HG03139 (cell line): ENCODE results near the gene NT5C2.

ENCODE experiments used
- ATAC-seq: cut with Tn5 transposase; IDR thresholded peaks from one replicate; pipeline ENCODE4 v1.9.1; 2021; ENCODE audit not compliant: unreplicated experiment

NT5C2 gene

DNA sequence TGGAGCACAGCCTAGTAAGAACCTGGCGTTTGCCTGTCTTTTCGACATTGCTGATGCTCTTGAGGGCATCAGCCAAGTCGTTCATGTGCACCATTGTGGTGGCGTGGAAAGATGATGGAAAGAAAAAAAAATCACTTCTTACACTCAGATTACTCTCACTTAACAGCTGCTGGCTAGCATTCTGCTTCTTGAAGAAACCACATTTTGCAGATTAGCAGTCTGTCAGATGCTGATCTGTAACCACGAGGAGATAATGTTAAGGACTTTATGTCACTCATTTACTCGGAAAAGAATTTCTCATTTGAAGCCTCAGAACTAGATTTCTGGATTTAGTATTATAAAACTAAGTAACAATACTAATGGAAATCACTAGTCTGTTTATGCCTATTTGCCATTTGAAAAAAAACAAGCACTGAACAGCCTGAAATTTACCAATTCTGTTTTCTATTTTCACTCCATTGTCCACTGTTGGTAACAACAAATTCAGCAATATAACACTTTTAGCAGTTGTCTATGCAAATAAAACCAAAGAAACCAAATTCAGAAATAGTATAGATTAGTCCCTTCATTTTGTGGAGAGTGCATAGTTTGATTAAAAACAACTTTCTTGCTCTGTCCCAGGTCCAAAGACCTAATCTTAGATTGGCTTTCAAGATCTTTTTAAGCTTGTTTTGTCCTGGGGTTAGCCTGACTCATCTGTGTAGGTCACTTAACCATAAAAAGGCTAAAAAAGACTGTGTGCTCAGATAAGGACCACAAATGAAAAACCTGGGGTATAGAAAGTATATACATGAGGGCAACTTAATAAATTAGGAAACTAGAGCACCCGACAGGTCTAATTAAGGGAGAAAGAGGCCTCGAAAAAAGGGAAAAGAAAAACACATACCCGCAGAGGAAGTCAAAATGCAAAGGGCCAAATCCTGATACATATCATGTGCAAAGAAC lies 67.5 kb downstream of the NT5C2 start:
- peak; percentile 75 for ATAC-seq

DNA sequence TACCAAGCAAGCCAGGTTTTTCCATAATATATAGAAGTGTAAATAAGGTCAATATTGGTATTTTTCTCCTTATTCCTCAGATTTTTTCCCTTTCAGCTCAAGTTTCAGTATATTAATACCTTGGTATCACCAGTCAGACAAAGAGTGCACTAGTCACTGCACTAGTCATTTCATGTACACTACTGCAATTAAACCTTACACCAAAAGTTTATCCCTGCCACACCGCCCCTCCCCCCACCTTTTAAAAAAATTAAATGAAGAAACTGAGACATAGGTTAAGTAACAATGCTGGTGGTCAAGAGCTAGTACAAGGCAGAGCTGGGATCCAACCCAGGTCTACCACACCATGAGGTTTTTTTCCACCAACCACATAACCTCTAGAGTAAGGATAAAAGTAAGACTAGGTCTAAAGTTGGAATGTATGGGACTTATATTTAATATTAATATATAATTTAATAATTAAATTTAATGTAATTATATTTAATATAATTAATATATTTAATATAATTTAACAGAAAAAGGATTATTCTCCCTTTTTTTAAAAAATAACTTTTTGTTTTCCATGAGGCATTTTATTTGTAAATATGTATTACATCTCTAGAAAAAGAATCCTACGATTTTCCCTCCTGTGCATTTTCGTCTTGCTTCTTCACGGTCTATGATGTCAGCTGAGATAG lies 68.5 kb downstream of the NT5C2 start:
- ATAC-seq, result no peak

DNA sequence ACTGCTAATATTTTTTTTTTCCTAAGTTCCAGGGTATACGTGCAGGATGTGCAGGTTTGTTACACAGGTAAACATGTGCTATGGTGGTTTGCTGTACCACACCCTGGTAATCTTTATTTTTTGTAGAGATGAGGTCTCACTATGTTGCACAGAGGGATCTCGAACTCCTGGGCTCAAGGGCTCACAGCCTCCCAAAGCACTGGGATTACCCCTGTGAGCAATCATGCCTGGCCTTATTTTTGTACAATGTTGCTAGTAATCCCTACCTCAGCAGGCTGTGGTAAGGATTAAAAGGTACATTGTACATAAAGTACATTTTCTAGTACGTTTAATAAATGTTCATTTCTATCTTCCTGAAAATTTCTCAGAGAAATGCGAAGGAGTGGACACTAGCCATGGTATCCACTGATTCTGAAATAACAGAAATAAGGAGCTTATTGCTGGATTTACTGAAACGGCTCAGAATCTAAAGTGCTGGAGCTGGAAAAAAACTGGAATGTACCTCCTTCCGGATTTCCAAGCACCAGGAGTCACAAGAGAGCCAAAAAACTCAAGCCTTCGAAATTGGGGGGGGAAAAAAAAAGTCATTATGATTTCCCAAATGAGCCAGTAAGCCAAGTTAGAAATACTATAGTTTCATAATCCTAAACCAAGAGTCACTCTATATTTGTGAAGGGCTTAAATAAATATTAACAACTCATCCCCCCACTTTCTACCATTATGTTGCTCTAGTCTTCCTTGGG lies 69.6 kb downstream of the NT5C2 start:
- no peak for ATAC-seq

DNA sequence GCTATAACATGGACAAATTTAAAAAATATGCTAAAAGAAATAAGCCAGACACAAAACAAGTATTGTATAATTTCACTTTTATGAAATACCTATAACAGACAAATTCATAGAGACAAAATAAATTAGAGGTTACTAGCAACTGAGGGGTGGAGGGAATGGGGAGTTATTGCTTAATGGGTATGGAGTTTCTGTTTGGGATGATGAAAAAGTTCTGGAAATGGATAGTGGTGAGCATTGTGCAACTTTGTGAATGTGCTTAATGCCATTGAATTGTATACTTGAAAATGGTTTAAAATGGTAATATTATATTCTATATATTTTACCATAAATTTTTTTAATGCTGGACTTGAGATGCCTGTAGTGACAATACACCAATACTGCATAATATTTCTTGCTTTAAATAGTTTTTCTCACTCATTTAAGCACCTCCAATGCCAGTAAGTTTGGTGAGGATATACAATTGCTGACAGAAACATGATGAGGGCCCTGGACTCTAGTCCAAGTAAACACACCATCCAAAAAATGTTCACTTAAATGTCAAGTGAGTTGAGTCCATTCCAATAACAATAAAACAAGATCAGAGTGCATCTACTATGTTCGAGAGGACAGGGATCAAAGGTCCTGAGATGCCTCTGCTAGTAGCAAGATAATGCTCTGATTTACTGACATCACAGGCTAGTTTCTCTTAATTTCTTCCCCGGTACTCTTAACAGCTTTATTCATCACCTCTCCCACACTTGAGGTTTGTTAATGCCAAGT lies 71.9 kb downstream of the NT5C2 start:
- no peak for ATAC-seq

DNA sequence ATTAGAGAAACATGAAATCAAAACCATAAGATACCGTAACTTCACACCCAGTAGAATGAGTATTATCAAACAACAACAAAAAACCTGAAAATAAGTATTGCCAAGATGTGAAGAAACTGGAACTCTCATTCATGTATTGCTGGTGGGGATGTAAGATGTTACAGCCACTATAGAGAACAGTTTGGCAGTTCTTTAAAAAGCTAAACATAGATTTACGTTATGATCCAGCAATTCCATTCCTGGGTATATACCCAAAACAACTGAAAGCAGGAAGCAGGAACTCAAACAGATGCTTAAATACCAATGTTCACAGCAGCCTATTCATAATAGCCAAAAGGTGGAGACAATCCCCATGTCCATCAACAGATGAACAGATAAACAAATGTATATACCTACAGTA lies 72.5 kb downstream of the NT5C2 start:
- no peak for ATAC-seq

DNA sequence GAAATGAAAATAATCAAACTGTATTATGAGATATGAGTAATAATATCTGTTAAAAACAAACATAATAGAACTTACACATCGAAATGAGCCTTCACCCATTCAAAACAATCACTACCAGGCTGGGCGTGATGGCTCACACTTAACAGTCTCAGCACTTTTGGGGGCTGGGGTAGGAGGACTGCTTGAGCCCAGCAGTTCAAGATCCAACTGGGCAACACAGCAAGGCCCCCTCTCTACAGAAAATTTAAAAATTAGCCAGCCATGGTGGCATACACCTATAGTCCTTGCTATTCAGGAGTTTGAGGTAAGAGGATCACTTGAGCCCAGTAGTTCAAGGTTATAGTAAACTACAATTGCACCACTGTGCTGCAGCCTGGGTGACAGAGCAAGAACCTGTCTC lies 75.8 kb downstream of the NT5C2 start:
- no peak for ATAC-seq

DNA sequence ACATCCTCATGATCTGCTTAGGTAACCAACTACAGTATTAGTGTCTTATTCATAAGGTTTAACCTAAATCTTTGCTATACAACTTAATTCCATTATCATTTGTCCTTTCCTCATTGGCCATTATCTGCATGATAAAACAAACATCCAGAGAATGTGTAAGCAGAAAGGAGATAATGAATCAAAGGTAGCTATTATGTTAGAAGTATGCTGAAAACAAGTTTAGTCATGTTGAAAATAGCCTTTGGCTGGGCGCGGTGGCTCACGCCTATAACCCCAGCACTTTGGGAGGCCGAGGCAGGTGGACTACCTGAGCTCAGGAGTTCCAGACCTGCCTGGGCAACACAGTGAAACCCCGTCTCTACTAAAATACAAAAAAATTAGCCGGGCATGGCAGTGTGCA lies 78.2 kb downstream of the NT5C2 start:
- ATAC-seq, result no peak

DNA sequence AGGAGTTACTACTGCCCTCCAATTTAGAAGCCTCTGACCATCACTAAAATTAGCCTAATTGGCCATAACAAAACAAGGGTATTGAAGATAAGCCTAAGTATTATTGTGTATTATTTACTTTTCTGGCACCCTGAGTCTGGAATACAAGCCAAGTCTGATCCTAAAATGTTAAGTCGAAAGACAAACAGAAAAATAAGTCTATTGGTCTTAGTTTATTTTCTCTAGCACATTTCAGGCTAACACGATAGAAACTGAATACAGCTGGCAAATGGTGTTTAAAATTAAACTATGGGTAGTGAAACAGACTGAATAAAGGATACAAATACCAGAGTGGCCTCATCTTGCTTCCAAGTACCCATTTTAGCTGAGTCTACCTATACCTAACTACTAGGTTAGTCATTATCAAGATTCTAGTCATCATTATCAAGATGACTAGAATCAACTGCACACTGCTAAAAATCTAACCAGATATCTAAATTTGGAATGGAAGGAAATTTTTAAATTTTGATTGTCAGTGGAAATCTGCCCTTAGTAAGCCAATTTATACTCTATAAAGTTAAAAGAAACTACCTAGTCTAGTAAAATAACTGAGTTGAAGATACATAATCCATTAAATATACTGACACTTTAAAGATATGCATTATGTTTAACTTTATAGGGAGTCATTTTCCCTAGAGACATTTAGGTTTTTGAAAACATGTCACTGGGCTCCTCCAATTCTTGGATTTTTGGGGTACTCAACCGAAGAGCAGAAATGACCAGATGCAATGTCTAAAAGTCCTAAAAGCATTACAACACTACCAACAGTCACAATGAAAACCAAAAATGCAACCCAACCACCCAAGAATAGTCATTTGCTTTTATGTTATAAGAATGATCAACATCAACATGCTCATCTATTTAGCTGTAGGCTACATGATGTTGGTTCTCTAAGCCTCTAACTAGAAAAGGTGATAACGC lies 80.9 kb downstream of the NT5C2 start:
- ATAC-seq, result no peak

DNA sequence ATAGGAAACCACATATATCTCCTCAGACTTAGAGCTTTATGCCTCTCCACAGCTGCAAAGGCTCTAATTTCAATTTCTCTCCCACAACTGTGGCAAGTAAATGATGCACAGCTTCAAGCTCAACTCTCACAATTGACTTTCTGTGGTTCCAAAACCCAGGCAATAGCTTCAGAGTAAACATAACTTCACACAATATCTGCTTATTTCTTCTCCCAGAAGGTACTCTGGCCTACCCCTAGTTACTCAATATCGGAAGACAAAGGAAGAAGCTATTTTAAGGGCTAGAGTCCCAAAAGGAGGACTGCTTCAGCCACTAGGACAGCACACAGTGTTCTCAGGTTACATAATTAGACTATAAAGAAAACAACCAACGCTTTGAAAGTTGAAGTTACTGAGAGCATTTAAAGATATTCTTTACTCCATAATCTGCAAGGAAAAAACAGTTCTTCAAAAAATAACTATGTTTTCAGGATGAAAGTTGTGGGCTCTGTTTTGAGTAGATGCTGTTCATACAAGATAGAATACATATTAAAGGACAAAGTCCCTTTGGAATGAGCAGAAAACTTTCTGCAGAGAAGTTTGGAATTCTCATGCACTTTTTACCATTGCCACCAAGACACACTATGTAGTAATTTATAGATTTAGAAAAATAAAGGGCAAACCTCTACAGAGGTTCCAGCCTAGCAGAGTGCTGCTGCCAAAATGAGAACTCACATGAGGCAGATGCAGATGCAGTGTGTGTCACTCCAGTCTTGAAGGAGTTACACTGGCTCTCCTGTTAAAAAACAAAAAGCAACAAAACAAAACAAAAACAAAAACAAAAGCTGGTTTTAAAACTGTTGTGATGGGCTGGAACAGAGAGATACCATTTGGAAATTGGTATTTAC lies 81.8 kb downstream of the NT5C2 start:
- ATAC-seq, result no peak

DNA sequence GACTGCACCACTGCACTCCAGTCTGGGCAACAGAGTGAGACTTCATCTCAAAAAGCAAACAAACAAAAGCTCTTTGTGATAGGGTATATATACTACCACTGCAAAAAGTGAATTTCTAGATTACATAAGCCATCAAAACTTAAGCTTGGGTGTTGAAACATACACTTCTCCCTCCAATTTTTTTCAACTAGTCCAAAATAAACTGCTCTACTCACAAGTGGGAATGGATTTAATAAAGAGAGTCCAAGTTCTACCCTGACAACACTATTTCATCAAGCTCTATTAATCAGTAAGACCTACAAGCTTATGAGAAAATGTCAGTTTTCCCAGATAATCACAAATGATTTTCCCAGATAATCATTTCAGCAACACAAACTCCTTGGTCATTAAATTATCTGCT lies 82.7 kb downstream of the NT5C2 start:
- ATAC-seq, result no peak

DNA sequence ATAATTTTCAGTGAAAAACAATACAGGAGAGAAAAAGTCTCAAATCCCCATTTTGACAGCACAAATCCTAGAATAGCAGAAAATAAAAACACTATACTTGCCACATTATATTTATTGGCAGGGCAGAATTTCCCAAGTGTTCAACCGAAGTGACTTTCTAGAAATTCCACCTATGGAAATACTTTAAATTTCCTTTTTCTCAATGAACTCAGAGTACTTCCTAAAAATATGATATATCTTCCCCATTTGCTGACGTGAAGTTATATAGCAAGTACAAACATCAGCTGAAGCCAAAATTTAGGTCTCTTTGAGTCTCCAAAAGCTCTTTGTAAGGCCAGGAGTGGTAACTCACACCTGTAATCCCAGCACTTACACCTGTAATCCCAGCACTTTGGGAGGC lies 83.3 kb downstream of the NT5C2 start:
- ATAC-seq, result no peak

DNA sequence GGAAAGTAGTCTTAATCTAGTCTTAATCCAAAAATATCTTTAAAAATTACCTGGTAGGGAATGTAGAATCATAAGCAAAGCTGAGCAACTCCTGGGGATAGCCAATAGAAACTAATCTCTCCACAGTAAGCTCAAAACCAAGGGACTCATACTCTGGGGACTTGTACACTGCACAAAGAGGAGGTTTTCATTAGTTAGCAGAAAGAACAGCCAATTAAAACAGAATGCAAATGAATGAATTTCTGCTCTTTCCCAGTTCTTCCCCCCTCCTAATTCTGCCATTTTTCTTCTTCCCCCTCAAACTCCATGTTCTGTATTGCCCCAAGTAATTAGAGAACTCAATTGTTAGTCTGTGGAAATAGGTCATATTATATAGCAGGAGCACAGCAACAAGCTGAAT lies 86.5 kb downstream of the NT5C2 start:
- no peak for ATAC-seq

DNA sequence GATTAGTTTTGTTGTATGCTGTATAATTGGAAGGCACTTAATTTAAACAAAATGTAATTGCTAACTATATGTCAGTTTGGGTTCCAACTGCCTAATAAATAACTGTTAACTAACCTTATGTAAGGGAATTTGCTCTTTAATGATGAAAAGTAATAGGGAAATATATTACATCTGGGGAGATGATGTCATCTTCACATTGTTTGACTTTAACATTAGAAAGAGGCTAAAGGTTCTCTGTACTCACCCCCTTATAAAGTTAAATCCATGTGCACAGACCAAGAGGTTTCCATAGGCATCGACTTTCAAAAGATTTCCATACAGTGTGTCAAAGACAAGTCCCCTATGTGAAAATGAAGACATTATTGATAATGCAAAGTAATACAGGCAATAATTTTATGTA lies 87.6 kb downstream of the NT5C2 start:
- ATAC-seq, result no peak

DNA sequence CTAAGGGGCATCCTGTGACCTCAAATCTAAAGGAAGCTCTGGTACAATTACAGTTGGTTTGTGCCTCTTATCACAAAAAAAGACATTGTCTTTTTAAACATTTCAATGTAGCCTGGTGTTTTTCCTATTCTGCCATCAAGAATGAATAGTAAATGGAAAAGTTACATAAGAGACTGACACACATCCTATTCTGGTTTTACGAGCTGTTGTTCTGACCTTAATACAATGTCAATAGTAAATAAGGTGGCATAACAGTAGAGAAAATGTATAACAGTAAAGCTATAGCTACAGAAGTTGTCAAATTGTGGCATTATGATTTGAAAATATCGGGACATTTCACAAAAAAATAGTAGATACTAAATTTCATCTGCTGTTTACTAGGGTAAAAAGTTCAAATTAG lies 88.4 kb downstream of the NT5C2 start:
- no peak for ATAC-seq

DNA sequence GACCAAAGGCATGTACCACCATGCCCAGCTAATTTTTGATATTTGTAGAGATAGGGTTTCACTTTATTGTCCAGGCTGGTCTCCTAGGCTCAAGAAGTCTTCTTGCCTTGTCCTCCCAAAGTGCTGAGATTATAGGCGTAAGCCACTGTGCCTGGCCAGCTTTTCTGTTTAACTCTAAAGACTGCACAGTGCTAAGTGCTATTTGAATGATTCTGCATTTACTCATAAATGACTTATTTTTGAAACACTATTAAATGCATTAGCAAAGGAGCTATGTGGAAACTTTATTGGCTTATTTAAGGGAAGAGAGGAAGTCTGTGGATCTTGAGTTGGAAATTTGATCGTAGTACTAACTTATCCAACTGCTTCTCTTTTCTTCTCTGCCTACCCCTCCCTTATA lies 89.1 kb downstream of the NT5C2 start:
- ATAC-seq, result no peak

DNA sequence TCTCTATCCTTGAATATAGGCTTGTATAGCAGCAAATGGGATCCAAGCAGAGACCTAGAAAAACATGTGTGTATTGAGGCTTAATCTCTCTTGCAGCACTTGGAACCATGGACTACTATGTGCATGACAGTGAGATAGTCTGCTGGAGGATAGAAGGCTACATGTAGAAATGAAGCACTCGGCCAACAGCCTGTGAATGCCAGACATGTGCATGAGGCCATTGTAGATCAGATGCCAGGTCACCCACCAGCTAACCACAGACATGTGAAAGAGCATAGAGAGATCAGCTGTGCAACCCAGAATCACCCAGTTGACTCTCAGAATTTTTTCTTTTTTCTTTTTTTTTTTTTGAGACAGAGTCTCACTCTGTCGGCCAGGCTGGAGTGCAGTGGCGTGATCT lies 90.9 kb downstream of the NT5C2 start:
- no peak for ATAC-seq

DNA sequence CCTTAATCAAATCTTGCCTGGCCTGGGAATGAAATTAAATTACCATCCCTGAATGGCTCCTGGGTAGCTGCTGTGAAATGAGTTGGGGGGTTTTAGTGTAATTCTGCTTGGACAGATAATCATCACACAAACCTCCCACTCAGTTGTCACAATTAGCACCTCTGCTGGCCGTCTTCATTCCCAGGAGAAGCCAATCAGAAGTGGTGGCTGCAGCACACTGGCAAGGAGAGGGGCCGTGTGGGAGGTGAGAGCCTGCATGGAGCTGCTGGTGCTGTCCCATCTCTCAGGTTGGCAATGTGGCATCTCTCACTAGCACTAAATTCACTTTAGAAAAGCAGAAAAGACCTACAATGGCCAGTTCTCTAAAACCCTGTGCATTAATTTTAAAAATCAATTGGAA lies 92.5 kb downstream of the NT5C2 start:
- no peak for ATAC-seq

DNA sequence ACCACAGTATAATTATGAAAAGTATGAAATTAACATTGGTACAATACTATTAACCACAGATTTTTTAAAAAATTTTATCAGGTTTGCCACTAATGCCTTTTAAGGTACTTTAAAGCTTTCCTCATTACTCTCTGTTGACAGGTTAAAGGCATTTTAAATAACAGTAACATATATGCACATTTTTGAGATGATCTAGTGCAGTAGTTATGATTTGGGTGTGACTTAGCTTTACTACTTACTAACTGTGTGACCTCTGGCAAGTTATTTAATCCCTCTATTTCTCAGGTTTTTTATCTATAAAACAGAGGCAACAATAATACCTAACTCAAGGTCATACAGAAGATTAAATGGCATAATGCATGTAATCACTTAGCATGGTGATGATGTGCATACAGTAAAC lies 94.8 kb downstream of the NT5C2 start:
- no peak for ATAC-seq

DNA sequence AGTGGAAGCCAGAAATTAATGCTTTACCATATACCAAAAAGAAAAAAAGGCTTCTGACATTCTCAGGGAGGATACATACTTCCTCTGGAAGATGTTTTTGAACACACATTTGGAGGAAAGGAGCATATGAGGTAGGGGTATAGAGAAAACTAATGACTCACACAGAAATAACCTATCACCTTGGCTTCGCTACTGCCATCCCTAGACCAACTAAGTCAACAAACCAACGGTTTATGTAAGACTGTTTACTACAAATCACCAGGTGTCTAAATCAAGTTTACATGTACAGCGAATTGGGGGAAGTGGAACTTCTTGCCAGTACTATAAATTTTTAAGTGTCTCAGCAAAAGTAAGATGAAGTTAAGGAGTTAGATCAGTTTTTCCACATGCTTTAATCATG lies 96.9 kb downstream of the NT5C2 start:
- no peak for ATAC-seq
